ENCODE data around the gene HERC6. TPM values are rescaled to one million over a fixed set of nuclear protein-coding genes. Genes with fewer than 3 reads are reported as not detected.

Gene HERC6
- total RNA-seq, 1 donor from 2014 or later, result 0.22 TPM

GRCh38 chr4:88391703-88392102 lies 13.1 kb downstream of the HERC6 start:
- no peaks in the 10 kb centered on the region for H3K36me3 Mint-ChIP-seq (ENCODE audit: unreplicated experiment)

GRCh38 chr4:88396681-88397080 lies 18.0 kb downstream of the HERC6 start:
- DNase-seq, result no peak
- no peaks in the 10 kb centered on the region for H3K9me3 Mint-ChIP-seq (ENCODE audit: unreplicated experiment)
- H3K4me3 Mint-ChIP-seq (ENCODE audit: unreplicated experiment), result no peak overlapping the region
- no peak overlapping the region for H3K27ac Mint-ChIP-seq (ENCODE audit: unreplicated experiment)
- H3K4me1 Mint-ChIP-seq (ENCODE audit: low read depth, unreplicated experiment), result peaks cover 3% of the 10 kb centered on the region
- H3K36me3 Mint-ChIP-seq (ENCODE audit: unreplicated experiment), result no peaks in the 10 kb centered on the region
- no peak for TF ChIP-seq CTCF (IDR thresholded peaks at IDR 0.05; ENCODE audit: partially characterized antibody, unreplicated experiment)
- no peaks in the 10 kb centered on the region for H3K27me3 Mint-ChIP-seq (ENCODE audit: unreplicated experiment)

More at GRCh38 chr4:88391703-88392102, 13.1 kb downstream of the HERC6 start:
- Mint-ChIP-seq H3K27ac (ENCODE audit: unreplicated experiment) (no peak overlapping the region), H3K9me3 (ENCODE audit: unreplicated experiment) (no peaks in the 10 kb centered on the region), H3K27me3 (ENCODE audit: unreplicated experiment) (no peaks in the 10 kb centered on the region), H3K4me3 (ENCODE audit: unreplicated experiment) (no peak overlapping the region), H3K4me1 (ENCODE audit: low read depth, unreplicated experiment) (peaks cover 3% of the 10 kb centered on the region)
- no peak for DNase-seq
- TF ChIP-seq CTCF (IDR thresholded peaks at IDR 0.05; ENCODE audit: partially characterized antibody, unreplicated experiment), result no peak

GRCh38 chr4:88398381-88398780 lies 19.7 kb downstream of the HERC6 start:
- no peak overlapping the region for H3K27ac Mint-ChIP-seq (ENCODE audit: unreplicated experiment)
- no peak for DNase-seq
- no peak overlapping the region for H3K4me3 Mint-ChIP-seq (ENCODE audit: unreplicated experiment)
- no peaks in the 10 kb centered on the region for H3K27me3 Mint-ChIP-seq (ENCODE audit: unreplicated experiment)
- H3K36me3 Mint-ChIP-seq (ENCODE audit: unreplicated experiment), result no peaks in the 10 kb centered on the region
- H3K9me3 Mint-ChIP-seq (ENCODE audit: unreplicated experiment), result no peaks in the 10 kb centered on the region
- no peak for TF ChIP-seq CTCF (IDR thresholded peaks at IDR 0.05; ENCODE audit: partially characterized antibody, unreplicated experiment)
- no peaks in the 10 kb centered on the region for H3K4me1 Mint-ChIP-seq (ENCODE audit: low read depth, unreplicated experiment)

- Mint-ChIP-seq H3K27ac (ENCODE audit: unreplicated experiment) (no peak overlapping the region), H3K36me3 (ENCODE audit: unreplicated experiment) (no peaks in the 10 kb centered on the region), H3K9me3 (ENCODE audit: unreplicated experiment) (no peaks in the 10 kb centered on the region), H3K4me3 (ENCODE audit: unreplicated experiment) (no peak overlapping the region), H3K4me1 (ENCODE audit: low read depth, unreplicated experiment) (no peaks in the 10 kb centered on the region), H3K27me3 (ENCODE audit: unreplicated experiment) (no peaks in the 10 kb centered on the region)
- DNase-seq, result no peak
- TF ChIP-seq CTCF (IDR thresholded peaks at IDR 0.05; ENCODE audit: partially characterized antibody, unreplicated experiment), result no peak
Observed at GRCh38 chr4:88409206-88409605, 30.6 kb downstream of the HERC6 start.

GRCh38 chr4:88409789-88410188 lies 31.1 kb downstream of the HERC6 start:
- H3K4me3 Mint-ChIP-seq (ENCODE audit: unreplicated experiment), result no peak overlapping the region
- DNase-seq, result no peak
- no peaks in the 10 kb centered on the region for H3K4me1 Mint-ChIP-seq (ENCODE audit: low read depth, unreplicated experiment)
- no peak for TF ChIP-seq CTCF (IDR thresholded peaks at IDR 0.05; ENCODE audit: partially characterized antibody, unreplicated experiment)
- H3K27me3 Mint-ChIP-seq (ENCODE audit: unreplicated experiment), result no peaks in the 10 kb centered on the region
- no peaks in the 10 kb centered on the region for H3K36me3 Mint-ChIP-seq (ENCODE audit: unreplicated experiment)
- no peaks in the 10 kb centered on the region for H3K9me3 Mint-ChIP-seq (ENCODE audit: unreplicated experiment)
- no peak overlapping the region for H3K27ac Mint-ChIP-seq (ENCODE audit: unreplicated experiment)
